Measurements from ENCODE around the gene RRH. TPM values are rescaled to one million over a fixed set of nuclear protein-coding genes. Genes with fewer than 3 reads are reported as not detected.
A peak's percentile ranks its signal among the peaks of the same experiment; 100 is the strongest.

RRH gene
- total RNA-seq, 1 donor from 2014 or later, result not detected

DNA sequence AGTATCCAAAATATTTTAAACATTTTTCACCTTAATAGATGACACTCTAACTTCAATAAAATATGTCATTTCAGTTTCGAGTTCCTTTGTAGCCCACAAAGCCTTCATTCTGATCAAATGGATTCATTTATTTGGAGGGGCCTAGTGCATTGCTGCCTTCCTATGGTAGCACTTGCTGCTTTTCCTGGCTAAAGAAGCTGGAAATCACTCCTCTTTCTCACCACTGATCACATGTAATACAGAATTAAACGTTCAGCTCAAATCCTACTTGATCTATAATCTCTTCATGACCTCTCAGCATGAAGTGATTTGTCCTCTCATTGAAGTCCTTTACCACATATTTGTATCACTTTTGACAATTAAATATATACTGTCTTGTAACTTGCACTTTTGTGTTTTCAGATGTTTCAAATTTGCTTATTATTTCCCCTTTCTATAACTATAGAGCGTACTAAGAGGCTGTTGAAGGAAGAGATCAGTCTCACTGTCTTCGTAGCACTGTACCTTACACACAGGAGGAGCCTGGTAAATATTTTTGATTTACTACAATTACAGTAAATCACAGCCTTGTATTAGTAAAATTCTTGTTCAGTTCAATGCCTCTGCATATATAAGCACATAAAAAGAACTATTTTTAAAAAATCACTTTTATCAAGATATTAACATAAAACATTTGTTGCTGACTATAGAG is 26.5 kb upstream of the RRH start:
- TF ChIP-seq, protein P1, sequence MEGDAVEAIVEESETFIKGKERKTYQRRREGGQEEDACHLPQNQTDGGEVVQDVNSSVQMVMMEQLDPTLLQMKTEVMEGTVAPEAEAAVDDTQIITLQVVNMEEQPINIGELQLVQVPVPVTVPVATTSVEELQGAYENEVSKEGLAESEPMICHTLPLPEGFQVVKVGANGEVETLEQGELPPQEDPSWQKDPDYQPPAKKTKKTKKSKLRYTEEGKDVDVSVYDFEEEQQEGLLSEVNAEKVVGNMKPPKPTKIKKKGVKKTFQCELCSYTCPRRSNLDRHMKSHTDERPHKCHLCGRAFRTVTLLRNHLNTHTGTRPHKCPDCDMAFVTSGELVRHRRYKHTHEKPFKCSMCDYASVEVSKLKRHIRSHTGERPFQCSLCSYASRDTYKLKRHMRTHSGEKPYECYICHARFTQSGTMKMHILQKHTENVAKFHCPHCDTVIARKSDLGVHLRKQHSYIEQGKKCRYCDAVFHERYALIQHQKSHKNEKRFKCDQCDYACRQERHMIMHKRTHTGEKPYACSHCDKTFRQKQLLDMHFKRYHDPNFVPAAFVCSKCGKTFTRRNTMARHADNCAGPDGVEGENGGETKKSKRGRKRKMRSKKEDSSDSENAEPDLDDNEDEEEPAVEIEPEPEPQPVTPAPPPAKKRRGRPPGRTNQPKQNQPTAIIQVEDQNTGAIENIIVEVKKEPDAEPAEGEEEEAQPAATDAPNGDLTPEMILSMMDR (IDR thresholded peaks at IDR 0.05), result no peak
- no peak overlapping the region for H3K27ac ChIP-seq
- intact Hi-C loops (cut with DNase I), result no loop called here
- H3K4me3 ChIP-seq, result no peak overlapping the region
- no peak for DNase-seq (ENCODE audit: low spot score in 2 of 2)
- H3K27me3 ChIP-seq, result no peaks in the 10 kb centered on the region
- H3K9me3 ChIP-seq, result no peaks in the 10 kb centered on the region
- no peaks in the 10 kb centered on the region for H3K4me1 ChIP-seq
- H3K36me3 ChIP-seq, result no peaks in the 10 kb centered on the region

DNA sequence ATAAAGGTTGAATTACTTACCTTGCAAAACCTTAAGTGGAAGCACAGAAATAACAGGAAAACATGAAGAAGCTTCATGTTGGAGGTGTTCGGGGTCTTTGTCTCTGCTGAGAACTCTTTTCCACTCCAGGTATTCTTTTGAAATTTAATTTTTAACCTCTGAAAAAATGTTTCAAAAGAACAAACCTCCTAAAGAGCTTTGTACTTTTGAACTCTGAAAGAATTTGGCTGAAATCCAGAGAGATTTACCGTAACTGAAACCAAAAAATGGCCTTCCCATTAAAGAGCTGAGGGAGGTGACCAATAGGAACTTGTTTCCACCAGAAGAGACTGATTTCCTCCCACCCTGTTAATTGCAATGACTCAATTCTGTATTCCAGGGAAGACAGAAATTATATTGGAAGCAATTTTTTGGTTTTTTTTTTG is 25.9 kb upstream of the RRH start, which contains the start of gene CFI:
Gene CFI, minus strand, starts transcription at position 105 of the 425 bp plus-strand sequence. Its CDS starts 28 bp downstream, at position 77.
- Histone ChIP-seq H3K27me3 (no peaks in the 10 kb centered on the region), H3K4me1 (no peaks in the 10 kb centered on the region), H3K9me3 (no peaks in the 10 kb centered on the region), H3K4me3 (no peak within 1 kb of the TSS), H3K36me3 (no peaks in the 10 kb centered on the region), H3K27ac (no peak within 1 kb of the TSS)
- TF ChIP-seq, protein P1 (IDR thresholded peaks at IDR 0.05), result no peak
- DNase-seq (ENCODE audit: low spot score in 2 of 2), result no peak
- intact Hi-C loops (cut with DNase I), result no loop called here

- intact Hi-C loops (cut with DNase I), result no loop called here
- Histone ChIP-seq H3K36me3 (no peaks in the 10 kb centered on the region), H3K27ac (no peak overlapping the region), H3K4me3 (no peak overlapping the region), H3K9me3 (no peaks in the 10 kb centered on the region), H3K4me1 (no peaks in the 10 kb centered on the region), H3K27me3 (no peaks in the 10 kb centered on the region)
- TF ChIP-seq, protein P1 (IDR thresholded peaks at IDR 0.05), result peak in 1 of 3 experiments; percentile 34
- DNase-seq (ENCODE audit: low spot score in 2 of 2), result no peak
Measured at GRCh38 chr4:109803924-109804571, 23.7 kb upstream of the RRH start.

DNA sequence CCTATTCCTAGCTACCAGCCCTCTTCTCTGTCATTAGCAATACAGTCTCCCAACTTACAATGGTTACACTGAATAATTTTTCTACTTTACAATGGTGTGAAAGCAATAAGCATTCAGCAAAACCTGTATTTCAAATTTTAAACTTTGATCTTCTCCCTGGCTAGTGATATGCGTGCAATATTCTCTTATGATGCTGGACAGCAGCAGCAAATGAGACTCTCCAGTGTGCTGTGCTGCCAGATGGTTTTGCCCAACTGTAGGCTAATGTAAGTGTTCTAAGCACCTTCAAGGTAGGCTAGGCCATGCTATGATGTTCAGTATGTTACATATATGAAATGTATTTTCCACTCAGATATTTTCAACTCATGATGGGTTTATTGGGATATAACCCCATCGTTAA is 18.1 kb upstream of the RRH start:
- no peak for DNase-seq (ENCODE audit: low spot score in 2 of 2)
- TF ChIP-seq, protein P1 (IDR thresholded peaks at IDR 0.05), result no peak
- Histone ChIP-seq H3K36me3 (no peaks in the 10 kb centered on the region), H3K27me3 (no peaks in the 10 kb centered on the region), H3K4me3 (no peak overlapping the region), H3K4me1 (no peaks in the 10 kb centered on the region), H3K9me3 (no peaks in the 10 kb centered on the region), H3K27ac (no peak overlapping the region)
- intact Hi-C loops (cut with DNase I), result loop anchor here (10.0 kb wide), 1 partner anchor 245 kb away; the partner anchor contains the start of gene MCUB

DNA sequence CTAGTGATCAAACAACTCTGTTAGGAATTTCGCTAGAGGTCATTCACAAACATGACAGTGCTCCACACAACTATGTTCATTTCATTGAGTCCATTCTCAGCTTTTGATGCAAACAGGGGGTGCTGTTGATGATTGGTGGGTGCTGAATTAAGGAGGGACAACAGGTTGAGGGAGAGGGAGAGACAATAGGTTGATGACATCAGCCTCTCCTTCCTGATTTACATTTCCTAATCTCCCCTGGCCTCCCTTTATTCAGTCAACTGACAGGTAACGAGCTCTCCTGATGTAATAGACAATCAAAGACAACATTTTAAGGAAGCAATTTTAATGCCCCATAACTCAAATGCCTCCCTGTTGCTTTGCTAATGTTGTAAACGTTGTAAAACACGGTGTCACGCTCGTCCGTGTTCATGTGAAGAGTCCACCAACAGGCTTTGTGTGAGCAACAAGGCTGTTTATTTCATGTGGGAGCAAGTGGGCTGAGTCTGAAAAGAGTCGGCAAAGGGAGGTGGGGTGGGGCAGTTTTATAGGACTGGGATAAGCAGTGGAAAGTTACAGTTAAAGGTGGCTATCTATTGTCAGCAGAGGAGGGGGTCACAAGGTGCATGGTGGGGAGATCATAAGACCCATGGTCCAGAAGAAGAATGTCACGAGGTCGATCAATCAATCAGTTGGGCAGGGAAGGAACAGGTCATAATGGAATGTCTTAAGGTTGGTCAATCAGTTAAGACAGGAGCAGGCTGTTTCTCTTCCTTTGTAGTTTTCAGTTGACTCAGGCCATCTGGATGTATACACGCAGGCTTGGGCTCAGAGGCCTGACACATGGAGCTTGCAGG is 17.0 kb upstream of the RRH start:
- Histone ChIP-seq H3K9me3 (no peaks in the 10 kb centered on the region), H3K4me1 (no peaks in the 10 kb centered on the region), H3K4me3 (no peak overlapping the region), H3K27ac (no peak overlapping the region), H3K27me3 (no peaks in the 10 kb centered on the region), H3K36me3 (no peaks in the 10 kb centered on the region)
- intact Hi-C loops (cut with DNase I), result loop anchor here (10.0 kb wide), 1 partner anchor 246 kb away; the partner anchor contains the start of gene MCUB
- TF ChIP-seq, protein P1 (IDR thresholded peaks at IDR 0.05), result no peak
- no peak for DNase-seq (ENCODE audit: low spot score in 2 of 2)

Data from ascending aorta (tissue), 2 donors.